Epidermal melanocyte (primary cell): ENCODE results near the gene NPPB.

Experiments
- DNase-seq: peaks from one replicate; pipeline ENCODE4 v3.0.0; 2011; ENCODE audit warnings: low spot score; ENCODE audit not compliant: insufficient read length

The NPPB gene

GRCh38 chr1:11835441-11836225 is 23.1 kb downstream of the NPPB start:
- DNase-seq = no peak

- DNase-seq = no peak
Measured at GRCh38 chr1:11833900-11834299, 24.8 kb downstream of the NPPB start.

- DNase-seq = no peak
Measured at GRCh38 chr1:11833497-11833896, 25.2 kb downstream of the NPPB start.

- no peak for DNase-seq
Measured at GRCh38 chr1:11831945-11832725, 26.6 kb downstream of the NPPB start.

- DNase-seq = no peak
Measured at GRCh38 chr1:11828511-11828910, 30.2 kb downstream of the NPPB start.

- no peak for DNase-seq
Measured at GRCh38 chr1:11826946-11827345, 31.8 kb downstream of the NPPB start.

GRCh38 chr1:11825131-11825530 is 33.6 kb downstream of the NPPB start:
- no peak for DNase-seq

GRCh38 chr1:11823366-11824137 is 35.2 kb downstream of the NPPB start:
- no peak for DNase-seq

- no peak for DNase-seq
Measured at GRCh38 chr1:11822091-11822490, 36.7 kb downstream of the NPPB start.

GRCh38 chr1:11817192-11817591 is 41.6 kb downstream of the NPPB start:
- DNase-seq = no peak

- DNase-seq = no peak
Measured at GRCh38 chr1:11813021-11813420, 45.7 kb downstream of the NPPB start.
